Measurements from ENCODE around the gene ZNF618.

Gene ZNF618

DNA sequence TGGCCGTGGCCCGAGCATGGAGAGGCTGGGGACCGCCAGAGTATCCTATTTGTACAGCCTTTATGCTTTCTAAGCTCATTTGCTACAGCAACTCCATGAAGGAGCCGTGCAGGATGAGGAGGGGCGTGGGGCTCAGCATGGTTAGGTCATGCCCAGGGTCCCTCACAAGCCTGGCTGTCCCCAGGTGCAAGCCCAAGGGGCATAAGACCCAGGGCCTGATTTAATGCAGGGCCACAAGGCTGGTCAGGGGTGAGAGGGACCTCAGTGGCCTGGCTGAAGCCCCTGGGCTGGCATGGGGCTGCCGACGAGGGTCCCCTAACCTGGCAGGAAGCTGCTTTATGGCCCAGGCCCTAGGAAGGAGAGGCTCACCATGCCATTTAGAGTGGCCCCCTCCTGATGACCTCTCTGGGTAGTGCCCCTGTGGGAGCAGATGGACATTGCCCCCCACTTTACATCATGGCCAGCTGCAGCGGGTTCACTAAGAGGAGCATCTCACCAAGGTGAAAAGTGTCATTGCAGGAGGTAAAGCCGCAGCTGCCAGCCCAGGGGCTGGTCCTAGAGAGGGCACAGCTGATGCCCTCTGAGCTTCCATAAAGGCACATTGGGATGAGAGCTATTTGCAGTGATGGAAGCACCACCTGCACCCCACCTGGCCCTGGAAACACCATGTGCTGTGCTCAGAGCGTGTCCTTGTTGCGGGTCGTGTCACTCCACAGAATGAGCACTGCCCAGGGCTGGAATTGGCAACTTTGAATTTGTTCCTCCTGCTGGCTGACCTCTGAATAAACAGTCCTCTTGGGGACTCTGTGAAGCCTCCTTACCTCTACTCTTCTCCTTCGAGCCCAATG lies 58.9 kb downstream of the ZNF618 start:
- Histone ChIP-seq H3K4me1 (ENCODE audit: control insufficient read depth, insufficient read depth, low read length) (peaks cover 9% of the 10 kb centered on the region; the same call in 1 of the 2 replicates), H3K27me3 (ENCODE audit: control insufficient read depth, insufficient read depth, low read length) (no peaks in the 10 kb centered on the region), H3K9ac (ENCODE audit: low read length) (no peak overlapping the region), H3K27ac (ENCODE audit: low read depth, low read length) (no peak overlapping the region), H3K36me3 (ENCODE audit: control insufficient read depth, insufficient read depth, low read length) (no peaks in the 10 kb centered on the region), H3K4me3 (ENCODE audit: low read depth, low read length) (no peak overlapping the region), H3K9me3 (ENCODE audit: control insufficient read depth, insufficient read depth, low read depth, low read length) (no peaks in the 10 kb centered on the region)

- H3K27me3 ChIP-seq (ENCODE audit: control insufficient read depth, insufficient read depth, low read length), result no peaks in the 10 kb centered on the region
- H3K4me1 ChIP-seq (ENCODE audit: control insufficient read depth, insufficient read depth, low read length), result peaks cover 6% of the 10 kb centered on the region; the same call in 1 of the 2 replicates
- H3K36me3 ChIP-seq (ENCODE audit: control insufficient read depth, insufficient read depth, low read length), result no peaks in the 10 kb centered on the region
- H3K4me3 ChIP-seq (ENCODE audit: low read depth, low read length), result no peak overlapping the region
- H3K9ac ChIP-seq (ENCODE audit: low read length), result no peak overlapping the region
- no peak overlapping the region for H3K27ac ChIP-seq (ENCODE audit: low read depth, low read length)
- no peaks in the 10 kb centered on the region for H3K9me3 ChIP-seq (ENCODE audit: control insufficient read depth, insufficient read depth, low read depth, low read length)
These were observed 59.7 kb downstream of the ZNF618 start for GRCh38 chr9:113935677-113936380.

GRCh38 chr9:113940077-113940476 lies 64.0 kb downstream of the ZNF618 start:
- Histone ChIP-seq H3K27ac (ENCODE audit: low read depth, low read length) (no peak overlapping the region), H3K4me3 (ENCODE audit: low read depth, low read length) (no peak overlapping the region), H3K27me3 (ENCODE audit: control insufficient read depth, insufficient read depth, low read length) (no peaks in the 10 kb centered on the region), H3K9me3 (ENCODE audit: control insufficient read depth, insufficient read depth, low read depth, low read length) (no peaks in the 10 kb centered on the region), H3K36me3 (ENCODE audit: control insufficient read depth, insufficient read depth, low read length) (no peaks in the 10 kb centered on the region), H3K4me1 (ENCODE audit: control insufficient read depth, insufficient read depth, low read length) (peaks cover 15% of the 10 kb centered on the region), H3K9ac (ENCODE audit: low read length) (no peak overlapping the region)

GRCh38 chr9:113941056-113941455 lies 64.9 kb downstream of the ZNF618 start:
- no peaks in the 10 kb centered on the region for H3K36me3 ChIP-seq (ENCODE audit: control insufficient read depth, insufficient read depth, low read length)
- no peaks in the 10 kb centered on the region for H3K27me3 ChIP-seq (ENCODE audit: control insufficient read depth, insufficient read depth, low read length)
- no peak overlapping the region for H3K9ac ChIP-seq (ENCODE audit: low read length)
- H3K4me3 ChIP-seq (ENCODE audit: low read depth, low read length), result no peak overlapping the region
- H3K27ac ChIP-seq (ENCODE audit: low read depth, low read length), result no peak overlapping the region
- H3K9me3 ChIP-seq (ENCODE audit: control insufficient read depth, insufficient read depth, low read depth, low read length), result no peaks in the 10 kb centered on the region
- peaks cover 9% of the 10 kb centered on the region; the same call in 1 of the 2 replicates for H3K4me1 ChIP-seq (ENCODE audit: control insufficient read depth, insufficient read depth, low read length)

GRCh38 chr9:113941526-113941925 lies 65.4 kb downstream of the ZNF618 start:
- Histone ChIP-seq H3K4me3 (ENCODE audit: low read depth, low read length) (no peak overlapping the region; the same call in 1 of the 2 replicates), H3K27me3 (ENCODE audit: control insufficient read depth, insufficient read depth, low read length) (no peaks in the 10 kb centered on the region), H3K36me3 (ENCODE audit: control insufficient read depth, insufficient read depth, low read length) (no peaks in the 10 kb centered on the region), H3K9me3 (ENCODE audit: control insufficient read depth, insufficient read depth, low read depth, low read length) (no peaks in the 10 kb centered on the region), H3K27ac (ENCODE audit: low read depth, low read length) (no peak overlapping the region), H3K9ac (ENCODE audit: low read length) (no peak overlapping the region), H3K4me1 (ENCODE audit: control insufficient read depth, insufficient read depth, low read length) (peaks cover 9% of the 10 kb centered on the region; the same call in 1 of the 2 replicates)

- Histone ChIP-seq H3K36me3 (ENCODE audit: control insufficient read depth, insufficient read depth, low read length) (no peaks in the 10 kb centered on the region), H3K9me3 (ENCODE audit: control insufficient read depth, insufficient read depth, low read depth, low read length) (no peaks in the 10 kb centered on the region), H3K4me1 (ENCODE audit: control insufficient read depth, insufficient read depth, low read length) (peaks cover 9% of the 10 kb centered on the region; the same call in 1 of the 2 replicates), H3K27me3 (ENCODE audit: control insufficient read depth, insufficient read depth, low read length) (no peaks in the 10 kb centered on the region), H3K27ac (ENCODE audit: low read depth, low read length) (no peak overlapping the region), H3K4me3 (ENCODE audit: low read depth, low read length) (no peak overlapping the region), H3K9ac (ENCODE audit: low read length) (no peak overlapping the region)
These were observed 67.3 kb downstream of the ZNF618 start for GRCh38 chr9:113943112-113944009.

GRCh38 chr9:113945784-113946183 lies 69.7 kb downstream of the ZNF618 start:
- Histone ChIP-seq H3K27ac (ENCODE audit: low read depth, low read length) (no peak overlapping the region), H3K4me1 (ENCODE audit: control insufficient read depth, insufficient read depth, low read length) (peaks cover 9% of the 10 kb centered on the region; the same call in 1 of the 2 replicates), H3K27me3 (ENCODE audit: control insufficient read depth, insufficient read depth, low read length) (no peaks in the 10 kb centered on the region)

GRCh38 chr9:113946496-113947115 lies 70.5 kb downstream of the ZNF618 start:
- H3K9me3 ChIP-seq (ENCODE audit: control insufficient read depth, insufficient read depth, low read depth, low read length), result no peaks in the 10 kb centered on the region
- no peak overlapping the region for H3K27ac ChIP-seq (ENCODE audit: low read depth, low read length)
- no peaks in the 10 kb centered on the region for H3K36me3 ChIP-seq (ENCODE audit: control insufficient read depth, insufficient read depth, low read length)
- H3K4me3 ChIP-seq (ENCODE audit: low read depth, low read length), result no peak overlapping the region
- no peaks in the 10 kb centered on the region for H3K27me3 ChIP-seq (ENCODE audit: control insufficient read depth, insufficient read depth, low read length)
- peaks cover 5% of the 10 kb centered on the region; the same call in 1 of the 2 replicates for H3K4me1 ChIP-seq (ENCODE audit: control insufficient read depth, insufficient read depth, low read length)
- H3K9ac ChIP-seq (ENCODE audit: low read length), result no peak overlapping the region

More at GRCh38 chr9:113945784-113946183, 69.7 kb downstream of the ZNF618 start:
- Histone ChIP-seq H3K9me3 (ENCODE audit: control insufficient read depth, insufficient read depth, low read depth, low read length) (no peaks in the 10 kb centered on the region), H3K9ac (ENCODE audit: low read length) (no peak overlapping the region), H3K4me3 (ENCODE audit: low read depth, low read length) (no peak overlapping the region), H3K36me3 (ENCODE audit: control insufficient read depth, insufficient read depth, low read length) (no peaks in the 10 kb centered on the region)

DNA sequence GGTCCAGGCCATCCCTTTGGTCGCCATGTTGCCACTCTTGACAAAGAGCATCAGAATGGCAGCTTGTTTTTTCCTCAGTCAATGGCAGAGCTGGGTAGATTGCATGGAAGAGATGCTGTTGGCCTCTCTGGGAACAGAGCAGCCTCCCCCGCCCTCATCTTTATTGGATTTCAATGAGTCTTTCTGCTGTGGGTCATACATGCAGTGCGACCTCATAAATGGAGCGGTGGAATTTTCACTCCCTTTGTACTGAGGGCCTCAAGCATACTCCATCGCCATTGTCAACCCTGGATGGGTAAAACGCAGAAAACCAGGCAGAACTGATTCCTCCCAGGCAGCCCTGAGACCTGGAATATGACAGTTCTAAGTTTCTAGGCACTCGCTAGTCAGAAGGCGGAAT lies 71.8 kb downstream of the ZNF618 start:
- H3K36me3 ChIP-seq (ENCODE audit: control insufficient read depth, insufficient read depth, low read length), result no peaks in the 10 kb centered on the region
- no peaks in the 10 kb centered on the region for H3K9me3 ChIP-seq (ENCODE audit: control insufficient read depth, insufficient read depth, low read depth, low read length)
- H3K9ac ChIP-seq (ENCODE audit: low read length), result no peak overlapping the region
- no peaks in the 10 kb centered on the region for H3K27me3 ChIP-seq (ENCODE audit: control insufficient read depth, insufficient read depth, low read length)
- H3K4me1 ChIP-seq (ENCODE audit: control insufficient read depth, insufficient read depth, low read length), result no peaks in the 10 kb centered on the region
- H3K4me3 ChIP-seq (ENCODE audit: low read depth, low read length), result no peak overlapping the region
- no peak overlapping the region for H3K27ac ChIP-seq (ENCODE audit: low read depth, low read length)

DNA sequence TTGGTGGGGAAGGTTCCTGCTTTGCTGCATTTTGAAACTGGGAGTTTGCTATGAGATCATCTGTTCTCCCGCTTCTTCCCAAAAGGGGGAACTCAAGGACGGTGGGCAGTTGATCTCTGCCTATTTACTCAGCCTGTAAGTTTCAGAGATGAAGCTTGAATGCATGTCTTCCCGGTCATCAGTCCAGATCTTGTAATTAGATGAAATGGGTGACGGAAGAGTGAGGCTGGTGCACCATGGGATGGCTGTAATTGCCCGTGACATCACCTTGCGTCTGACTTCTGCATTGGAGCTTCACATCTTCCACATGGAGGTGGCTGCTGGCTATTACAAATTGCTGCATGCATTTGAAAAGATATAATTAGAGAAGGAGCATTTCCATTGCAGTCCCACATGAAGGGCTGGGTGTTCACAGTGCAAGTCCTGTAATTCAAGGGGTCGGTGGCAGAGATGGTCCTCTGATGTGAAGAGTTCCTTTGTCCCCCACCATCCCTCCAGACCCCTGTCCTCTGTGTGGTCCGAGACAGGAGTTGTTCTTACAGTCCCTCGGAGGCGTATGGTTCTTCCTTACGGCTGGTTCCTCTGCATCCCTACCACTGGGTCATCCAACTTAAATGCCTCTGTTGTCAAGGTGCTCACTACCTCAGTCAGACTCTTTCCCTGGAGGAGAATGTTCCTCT lies 72.9 kb downstream of the ZNF618 start:
- Histone ChIP-seq H3K36me3 (ENCODE audit: control insufficient read depth, insufficient read depth, low read length) (no peaks in the 10 kb centered on the region), H3K9me3 (ENCODE audit: control insufficient read depth, insufficient read depth, low read depth, low read length) (no peaks in the 10 kb centered on the region), H3K4me1 (ENCODE audit: control insufficient read depth, insufficient read depth, low read length) (no peaks in the 10 kb centered on the region), H3K9ac (ENCODE audit: low read length) (no peak overlapping the region), H3K4me3 (ENCODE audit: low read depth, low read length) (no peak overlapping the region), H3K27ac (ENCODE audit: low read depth, low read length) (no peak overlapping the region), H3K27me3 (ENCODE audit: control insufficient read depth, insufficient read depth, low read length) (no peaks in the 10 kb centered on the region)
